Putamen (tissue), 1 donor: Measurements from ENCODE around the gene OBI1.
"Not testable (repeated sequence)": the region's sequence is repeated elsewhere in the genome, so short reads cannot be mapped to it uniquely, and the experiment has no call there.

Experiments used
- DNase-seq: peaks from one replicate; pipeline ENCODE4 v3.0.0-alpha.2; 2016; ENCODE audit warnings: low spot score

OBI1 gene

DNA sequence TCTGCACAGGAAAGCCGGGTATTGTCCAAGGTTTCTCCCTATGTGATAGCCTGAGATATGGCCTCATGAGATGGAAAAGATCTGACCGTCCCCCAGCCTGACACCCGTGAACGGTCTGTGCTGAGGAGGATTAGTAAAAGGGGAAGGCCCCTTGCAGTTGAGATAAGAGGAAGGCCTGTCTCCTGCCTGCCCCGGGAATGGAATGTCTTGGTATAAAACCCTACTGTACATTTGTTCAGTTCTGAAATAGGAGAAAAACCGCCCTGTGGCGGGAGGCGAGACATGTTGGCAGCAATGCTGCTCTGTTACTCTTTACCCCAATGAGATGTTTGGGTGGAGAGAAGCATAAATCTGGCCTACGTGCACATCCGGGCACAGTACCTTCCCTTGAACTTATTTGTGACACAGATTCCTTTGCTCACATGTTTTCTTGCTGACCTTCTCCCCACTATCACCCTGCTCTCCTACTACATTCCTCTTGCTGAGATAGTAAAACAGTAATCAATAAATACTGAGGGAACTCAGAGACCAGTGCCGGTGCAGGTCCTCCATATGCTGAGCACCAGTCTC, 11.8 kb downstream of the OBI1 start:
- not testable (repeated sequence) for DNase-seq

DNA sequence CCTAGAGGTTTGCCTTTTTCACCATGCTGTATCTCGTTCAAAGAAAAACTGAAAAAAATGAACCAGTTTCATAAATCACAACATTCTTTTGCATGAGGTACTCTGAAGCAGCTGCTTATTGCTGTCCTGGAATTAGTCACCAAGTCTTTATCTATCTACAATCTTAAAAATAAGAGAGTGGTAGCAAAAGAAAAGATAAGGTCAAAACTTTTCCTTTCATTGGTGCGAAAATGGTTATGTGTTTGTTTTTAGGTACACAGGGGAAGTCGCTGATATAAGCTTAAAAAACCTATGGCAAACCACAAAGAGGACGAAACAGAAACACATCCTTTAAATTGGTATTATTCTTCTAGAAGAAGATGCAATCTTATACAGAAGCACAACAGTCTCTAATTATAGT, 20.7 kb downstream of the OBI1 start:
- DNase-seq, result no peak

DNA sequence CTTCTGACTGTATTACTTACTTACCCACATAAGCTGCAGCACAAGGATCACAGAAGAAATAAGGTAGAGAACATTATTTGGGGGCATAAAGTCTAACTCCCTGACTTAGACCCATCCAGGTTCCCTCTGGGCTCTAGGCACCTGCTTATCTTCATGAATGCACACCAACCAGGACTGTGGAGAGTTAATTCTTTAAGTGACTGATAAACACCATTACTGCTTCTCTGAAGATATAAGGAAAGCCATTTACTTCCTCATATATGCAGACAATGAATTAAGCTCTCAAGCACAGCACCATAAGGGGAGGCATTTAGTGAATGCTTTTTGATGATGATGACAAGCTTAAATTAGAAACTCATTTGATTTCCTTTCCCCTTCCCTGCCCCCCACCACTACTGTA, 22.5 kb downstream of the OBI1 start:
- DNase-seq, result no peak

DNA sequence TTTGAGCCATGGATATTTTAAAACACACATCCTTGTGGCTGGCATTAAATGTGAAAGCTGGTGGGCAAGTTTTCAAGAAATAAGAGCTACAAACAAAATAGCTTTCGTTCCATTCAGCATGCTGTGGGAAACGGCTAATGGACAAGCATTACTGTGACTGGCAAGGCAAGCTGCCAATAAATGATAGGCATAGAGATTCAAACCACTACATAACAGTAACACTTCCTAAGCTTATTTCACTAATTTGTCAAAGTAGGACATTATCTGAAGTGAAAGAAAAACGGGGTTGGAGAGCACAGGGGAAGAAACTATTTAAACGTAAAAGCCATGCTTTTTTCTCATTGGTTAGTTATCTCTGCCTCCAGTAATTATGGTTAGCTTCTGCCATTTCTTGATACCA, 26.0 kb downstream of the OBI1 start:
- no peak for DNase-seq

DNA sequence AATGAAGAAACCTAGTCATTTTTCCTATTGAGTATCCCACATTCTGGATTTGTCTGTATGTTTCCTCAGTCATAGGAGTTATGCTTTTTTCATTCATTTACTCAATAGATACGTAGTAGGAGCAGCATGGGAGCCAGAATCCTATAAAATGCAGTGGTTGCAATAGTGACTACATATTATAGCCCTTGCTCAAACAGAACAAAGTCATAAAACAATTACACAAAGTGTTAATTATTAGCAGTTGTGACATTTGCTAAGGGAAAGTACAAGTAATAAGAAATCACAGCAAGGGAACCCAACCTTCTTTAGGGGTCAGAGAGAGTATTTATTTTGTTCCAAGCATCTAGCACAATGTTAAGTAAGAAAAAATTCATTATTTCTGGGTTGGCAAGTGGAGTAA, 27.9 kb downstream of the OBI1 start:
- DNase-seq, result no peak

DNA sequence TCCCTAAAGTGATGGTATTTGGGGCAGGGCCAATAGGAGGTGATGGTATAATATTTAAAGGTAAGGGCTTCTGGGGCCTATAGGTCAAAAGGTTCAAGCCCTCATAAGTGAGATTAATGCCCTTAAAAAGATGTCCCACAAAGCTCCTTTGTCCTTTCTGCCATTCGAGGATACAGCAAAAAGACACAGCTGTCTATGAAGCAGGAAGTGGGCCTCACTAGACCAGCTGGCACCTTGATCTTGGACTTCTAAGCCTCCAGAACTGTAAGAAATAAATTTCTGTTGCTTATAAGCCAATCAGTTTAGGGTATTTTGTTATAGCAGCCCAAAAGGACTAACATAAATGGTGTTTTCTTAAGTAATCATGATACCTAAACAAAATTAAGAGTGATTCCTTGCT, 28.4 kb downstream of the OBI1 start:
- no peak for DNase-seq

DNA sequence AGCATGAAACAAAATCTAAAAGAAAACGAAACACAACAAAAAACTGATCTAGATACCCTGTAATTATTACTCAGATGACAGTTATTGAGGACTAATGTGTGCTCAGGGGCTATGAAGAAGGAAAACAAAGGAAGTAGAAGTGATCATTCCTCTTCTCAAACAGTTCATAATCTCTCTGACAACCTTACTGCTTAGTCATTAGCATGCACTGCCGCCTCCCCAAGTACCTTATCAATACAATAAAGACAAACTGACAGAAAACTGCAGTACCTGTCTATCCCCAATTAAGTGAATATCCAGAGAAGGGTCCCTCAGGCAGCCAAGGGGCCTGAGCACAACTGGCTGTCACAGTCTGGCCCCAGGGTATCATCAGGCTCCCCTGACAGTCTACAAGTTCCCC, 33.6 kb downstream of the OBI1 start:
- no peak for DNase-seq

DNA sequence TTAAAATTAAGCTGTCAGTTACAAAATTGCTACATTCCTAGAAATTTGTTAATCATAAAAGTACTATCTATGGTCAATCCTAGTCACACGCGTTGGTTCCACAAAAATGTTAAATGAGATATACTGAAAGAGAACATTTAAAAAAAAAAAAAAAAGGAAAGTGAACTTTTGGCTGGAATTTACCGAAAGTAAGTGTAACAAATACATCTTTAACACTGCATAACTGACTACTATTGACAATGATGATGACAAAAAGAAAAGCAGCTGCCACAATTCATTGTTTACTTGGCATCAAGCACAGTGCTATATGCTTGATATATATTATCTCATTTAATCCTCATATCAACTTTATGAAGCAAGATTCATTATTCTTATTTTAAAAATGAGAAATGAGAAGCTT, 35.8 kb downstream of the OBI1 start:
- no peak for DNase-seq

DNA sequence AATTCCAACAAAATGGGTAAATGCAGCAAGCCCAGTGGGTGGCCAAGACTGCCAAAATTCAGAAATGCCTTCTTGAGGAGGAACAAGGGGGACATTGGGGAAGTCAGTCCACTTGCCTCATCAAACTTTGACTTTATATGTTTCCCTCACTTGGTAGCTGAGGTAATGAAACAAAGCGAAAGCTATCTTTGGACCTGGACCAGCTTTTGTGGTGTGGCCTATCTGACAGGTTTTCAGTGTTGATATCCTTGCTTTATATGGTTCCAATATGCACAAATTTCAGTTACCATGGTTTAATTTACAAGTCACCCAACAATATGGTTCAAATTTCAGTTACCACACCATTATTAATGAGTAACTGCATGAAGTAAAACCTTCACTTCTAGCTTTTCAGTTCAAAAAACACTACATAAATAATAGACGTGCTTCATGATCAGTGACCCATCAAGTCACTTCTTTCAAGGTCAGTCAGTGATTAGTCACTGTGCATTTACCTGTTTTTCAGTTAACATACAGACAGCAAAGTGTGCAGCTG, 38.0 kb downstream of the OBI1 start:
- no peak for DNase-seq

DNA sequence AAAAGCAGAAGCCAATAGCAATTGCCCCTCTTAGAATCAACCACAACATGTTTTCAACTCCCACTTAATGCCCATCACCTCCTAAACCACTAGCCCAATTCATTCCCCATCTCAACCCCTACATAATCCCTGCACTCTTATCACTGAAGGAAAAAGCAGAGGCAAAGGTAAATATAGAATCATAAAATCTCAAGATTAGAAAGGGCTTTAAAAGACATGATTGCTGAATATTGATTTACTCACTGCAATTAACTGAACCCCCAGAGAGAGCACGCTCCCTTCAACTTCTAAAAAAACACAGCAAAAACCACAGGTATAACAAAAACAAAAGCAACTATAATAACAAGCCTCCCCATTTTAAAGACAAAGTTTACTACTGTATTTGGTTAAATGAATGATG, 40.5 kb downstream of the OBI1 start:
- DNase-seq, result no peak

DNA sequence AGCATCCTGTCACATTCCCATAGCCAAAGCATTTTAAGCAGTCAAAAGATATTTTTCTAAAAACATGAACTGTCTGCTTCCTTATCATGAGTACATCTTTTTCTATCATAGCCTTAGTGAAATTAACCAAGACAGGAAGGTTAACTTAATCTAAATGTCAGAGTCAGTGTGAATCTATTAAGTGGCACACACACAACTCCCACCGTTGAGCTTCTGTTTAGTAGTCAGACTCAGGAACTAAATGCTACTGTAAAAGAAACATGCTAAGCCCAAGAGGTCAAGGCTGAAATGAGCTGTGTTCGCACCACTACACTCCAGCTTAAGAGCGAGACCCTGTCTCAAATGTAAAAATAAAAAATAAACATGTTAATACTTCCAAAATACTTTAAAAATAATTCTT, 47.9 kb downstream of the OBI1 start:
- no peak for DNase-seq

DNA sequence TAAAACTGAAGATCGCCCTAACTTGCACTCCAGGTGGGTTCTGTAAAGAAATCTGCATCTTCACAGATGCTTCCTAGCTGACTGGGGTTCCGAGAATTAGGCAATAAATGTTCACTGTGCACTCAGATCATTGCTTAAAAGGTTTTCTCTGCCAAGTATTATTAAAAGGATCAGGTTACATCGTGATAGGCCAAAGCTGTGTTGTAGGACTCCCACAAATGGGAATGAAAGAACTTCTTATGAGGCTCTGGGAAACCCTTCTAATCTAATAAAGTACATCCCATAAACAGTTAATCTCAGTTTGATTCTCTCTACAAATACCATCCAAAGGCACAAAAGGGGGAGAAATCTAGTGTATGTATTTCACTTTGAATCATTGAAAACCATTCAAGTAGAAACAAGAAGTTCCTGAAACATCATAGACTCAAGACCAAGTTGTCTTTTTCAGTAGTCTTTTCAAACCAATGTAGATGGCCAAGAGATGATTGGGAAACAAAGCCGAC, 48.5 kb downstream of the OBI1 start:
- DNase-seq, result no peak

DNA sequence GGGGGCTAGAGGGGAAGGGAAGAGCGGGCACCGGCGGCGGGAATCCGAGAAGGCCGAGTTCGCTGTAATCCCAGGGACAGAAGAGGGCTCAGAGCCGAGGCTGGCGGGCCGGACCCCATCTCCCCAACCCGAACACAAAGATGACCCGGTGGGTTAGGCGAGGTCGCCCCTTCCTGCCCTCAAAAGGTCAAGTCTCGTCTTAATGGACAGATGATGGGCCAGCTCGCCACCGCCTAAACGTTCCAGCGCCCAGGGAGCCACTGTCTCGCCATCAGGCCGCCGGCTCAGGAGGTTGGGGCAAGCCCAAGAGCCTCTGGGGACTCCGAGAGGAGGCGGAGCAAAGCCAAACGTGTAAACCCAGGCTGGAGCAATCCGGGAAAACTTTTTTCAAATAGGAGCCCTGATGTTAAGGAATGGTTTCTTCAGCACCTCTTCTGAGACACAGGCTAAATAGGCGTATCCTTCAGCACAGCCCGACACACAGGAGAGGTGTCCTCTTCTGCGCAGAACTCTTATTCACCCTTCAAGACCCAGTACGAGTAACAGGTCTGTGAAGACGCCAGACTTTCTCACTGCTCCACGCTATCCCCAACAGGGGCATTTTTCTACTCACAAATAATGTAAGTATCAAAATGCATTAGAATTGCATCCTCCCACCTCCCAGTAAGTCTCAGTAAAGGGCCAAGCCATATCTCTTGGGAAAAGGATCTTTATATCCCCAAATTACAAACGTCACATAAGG, 49.3 kb downstream of the OBI1 start:
- no peak for DNase-seq

DNA sequence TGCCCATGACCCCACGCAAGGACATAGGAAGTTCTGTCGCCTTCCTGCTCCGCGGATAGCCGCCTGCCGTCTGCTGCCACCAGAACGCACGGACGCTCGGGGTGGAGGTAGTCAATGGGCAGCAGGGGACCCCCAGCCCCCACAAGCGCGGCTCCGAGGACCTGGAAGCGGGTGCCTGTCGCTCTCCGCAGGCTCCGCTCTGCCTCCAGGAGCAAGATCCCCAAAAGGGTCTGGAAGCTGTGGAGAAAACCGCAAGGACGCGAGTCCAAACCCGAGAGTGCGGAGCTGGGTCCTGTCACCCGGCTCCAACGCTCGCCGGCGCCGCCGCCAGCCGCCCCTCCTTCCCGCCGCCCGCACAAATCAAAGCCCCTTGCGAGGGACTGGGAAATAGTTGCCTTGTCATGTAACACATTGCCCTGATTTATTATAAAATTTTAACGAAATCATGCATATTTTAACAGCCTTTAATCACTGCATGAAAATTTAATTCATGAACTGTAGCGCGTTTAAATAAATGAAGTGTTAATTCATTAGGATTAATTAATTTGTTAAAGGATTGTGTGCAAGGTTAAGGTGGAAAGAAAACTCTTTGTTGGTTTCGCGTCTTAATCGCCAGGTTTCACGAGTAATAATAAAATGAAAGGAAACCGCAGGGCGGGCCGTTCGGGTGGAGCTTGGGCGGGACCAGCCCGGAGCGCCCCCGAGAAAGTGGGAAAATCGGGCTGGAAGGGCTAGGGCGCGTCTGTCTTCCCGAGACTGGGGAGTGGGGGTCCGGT, 50.1 kb downstream of the OBI1 start:
- no peak for DNase-seq

DNA sequence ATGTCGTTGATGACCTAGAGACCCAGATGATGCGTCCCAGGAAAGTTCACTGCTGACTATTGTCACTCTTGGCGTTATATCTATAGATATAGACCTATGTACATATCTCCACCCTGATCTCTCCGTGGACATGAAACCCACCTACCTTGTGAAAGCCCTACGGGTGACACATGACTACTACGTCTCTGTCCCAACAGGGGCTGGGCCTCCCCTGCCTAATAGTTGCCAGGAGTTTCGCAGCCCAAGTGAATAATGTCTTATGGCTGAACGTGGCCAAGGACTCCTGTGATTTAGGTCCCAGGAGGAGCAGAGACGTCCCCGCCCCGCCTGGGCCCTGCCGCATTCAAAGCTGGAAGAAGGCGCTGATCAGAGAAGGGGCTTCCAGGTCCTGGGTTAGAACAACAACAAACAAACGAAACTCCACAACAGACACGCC, 50.7 kb downstream of the OBI1 start:
- no peak for DNase-seq

DNA sequence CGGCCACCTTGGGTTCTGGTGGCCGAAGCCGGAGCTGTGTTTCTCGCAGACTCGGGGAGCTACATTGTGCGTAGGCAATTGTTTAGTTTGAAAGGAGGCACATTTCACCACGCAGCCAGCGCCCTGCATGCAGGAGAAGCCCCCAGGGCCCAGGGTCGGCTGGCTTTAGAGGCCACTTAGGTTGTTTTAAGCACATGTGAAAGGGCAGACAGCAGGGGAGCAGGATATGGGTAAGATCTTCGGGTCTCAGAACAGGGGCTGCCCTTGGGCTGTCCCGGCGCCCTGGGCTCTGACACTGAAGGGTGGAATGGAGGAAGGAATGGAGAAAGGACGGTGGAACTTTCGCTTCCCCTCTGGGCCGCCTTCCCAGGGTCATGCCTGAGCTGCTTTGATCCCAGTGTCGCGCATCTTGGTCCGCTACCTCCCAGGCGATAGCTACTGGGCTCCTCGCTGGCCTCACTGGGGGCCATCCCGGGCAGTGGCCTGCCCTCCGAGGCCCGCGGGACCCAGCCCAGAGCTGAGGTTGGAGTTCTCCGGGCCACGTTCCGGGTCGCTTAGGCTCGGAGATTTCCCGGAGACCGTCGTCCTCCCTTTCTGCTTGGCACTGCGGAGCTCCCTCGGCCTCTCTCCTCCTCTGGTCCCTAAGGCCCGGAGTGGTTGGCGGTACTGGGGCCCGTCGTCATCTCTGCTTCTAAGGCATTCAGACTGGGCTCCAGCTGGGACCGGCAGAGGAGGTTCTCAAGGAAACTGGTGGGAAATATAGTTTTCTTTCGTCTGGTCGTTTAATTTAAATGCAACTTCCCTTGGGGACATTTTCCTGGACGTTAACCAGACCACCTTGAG, 51.3 kb downstream of the OBI1 start:
- no peak for DNase-seq

DNA sequence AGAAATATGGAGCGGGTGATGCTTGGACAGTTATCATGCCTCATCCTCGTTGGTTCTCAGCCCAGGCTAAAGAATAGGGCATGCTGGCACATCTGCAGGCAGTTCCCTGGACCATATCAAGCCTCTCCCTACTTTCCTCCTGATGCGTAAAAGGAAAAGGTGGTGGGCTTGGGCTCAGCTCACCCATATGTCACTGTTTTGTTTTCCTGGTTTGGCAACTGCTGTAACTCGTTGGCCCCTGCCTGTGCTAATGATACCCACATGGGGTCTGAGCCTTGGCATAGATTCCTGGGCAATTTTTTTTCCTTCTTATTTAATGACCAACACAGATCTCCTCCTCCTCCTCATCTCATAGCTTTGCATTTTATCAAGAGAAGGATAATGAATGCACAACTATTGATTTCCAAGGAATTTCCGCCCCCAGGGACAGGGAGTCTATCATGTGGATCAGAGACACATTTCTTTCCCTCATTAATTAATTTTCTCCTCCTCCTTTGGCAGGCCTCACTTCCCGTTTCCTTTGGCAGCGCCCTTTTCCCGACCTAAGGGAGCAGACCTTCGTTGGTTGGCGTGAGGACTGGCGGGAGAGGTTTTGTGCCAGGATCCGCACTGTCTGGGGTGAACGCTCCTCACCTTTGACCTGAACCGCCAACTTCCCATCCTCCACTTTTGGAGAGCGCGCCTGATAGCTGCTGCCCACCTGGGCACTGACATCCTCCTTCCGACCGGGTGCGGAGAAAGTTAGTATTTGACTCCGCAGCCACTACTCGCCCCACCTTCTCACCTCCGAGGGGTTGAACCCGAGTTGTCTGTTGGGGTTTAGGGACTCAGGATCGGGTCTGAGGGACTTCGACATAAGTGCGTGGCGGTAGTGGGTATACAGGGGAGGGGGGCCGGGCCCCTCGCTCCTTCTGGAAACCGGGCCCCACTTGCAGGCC, 52.2 kb downstream of the OBI1 start:
- DNase-seq, result no peak

DNA sequence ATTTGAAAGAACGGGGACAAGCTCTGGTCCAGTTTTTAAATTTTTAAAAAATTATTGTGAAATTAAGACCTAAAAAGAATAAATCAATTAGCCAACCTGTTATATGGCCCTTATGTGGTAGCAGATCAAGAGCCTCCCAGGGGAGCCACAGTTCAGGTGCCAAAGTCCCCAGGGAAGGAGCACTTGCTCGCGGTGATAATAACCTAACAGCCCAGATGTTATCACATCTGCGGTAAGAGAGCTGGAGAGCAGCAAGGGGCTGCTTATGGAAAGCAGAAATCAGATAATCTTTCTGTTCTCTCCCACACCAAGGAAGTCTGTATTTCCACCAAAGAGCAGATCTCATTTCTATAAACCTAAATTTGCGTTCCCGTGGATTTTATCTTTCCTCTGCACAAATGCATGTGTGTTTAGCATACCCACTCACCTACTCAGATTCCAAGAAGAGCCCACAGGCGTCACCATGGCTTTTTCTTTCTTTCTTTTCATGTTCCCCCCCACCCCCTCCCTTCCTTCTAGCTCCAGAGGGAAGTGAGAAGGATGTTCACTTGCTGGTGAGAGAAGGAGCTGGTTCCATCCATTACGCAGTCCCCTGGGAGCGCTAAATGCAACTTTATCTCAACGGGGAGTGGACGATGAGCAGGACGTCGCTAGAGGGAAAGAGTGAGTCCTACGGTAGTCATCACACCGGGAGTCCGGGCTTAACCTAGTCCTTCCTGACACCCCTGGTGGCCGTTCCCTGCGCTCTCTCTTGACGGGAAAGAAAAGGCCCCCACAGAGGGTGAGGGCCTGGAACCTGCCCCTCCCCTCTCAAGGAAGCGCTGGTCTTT, 54.0 kb downstream of the OBI1 start:
- no peak for DNase-seq

DNA sequence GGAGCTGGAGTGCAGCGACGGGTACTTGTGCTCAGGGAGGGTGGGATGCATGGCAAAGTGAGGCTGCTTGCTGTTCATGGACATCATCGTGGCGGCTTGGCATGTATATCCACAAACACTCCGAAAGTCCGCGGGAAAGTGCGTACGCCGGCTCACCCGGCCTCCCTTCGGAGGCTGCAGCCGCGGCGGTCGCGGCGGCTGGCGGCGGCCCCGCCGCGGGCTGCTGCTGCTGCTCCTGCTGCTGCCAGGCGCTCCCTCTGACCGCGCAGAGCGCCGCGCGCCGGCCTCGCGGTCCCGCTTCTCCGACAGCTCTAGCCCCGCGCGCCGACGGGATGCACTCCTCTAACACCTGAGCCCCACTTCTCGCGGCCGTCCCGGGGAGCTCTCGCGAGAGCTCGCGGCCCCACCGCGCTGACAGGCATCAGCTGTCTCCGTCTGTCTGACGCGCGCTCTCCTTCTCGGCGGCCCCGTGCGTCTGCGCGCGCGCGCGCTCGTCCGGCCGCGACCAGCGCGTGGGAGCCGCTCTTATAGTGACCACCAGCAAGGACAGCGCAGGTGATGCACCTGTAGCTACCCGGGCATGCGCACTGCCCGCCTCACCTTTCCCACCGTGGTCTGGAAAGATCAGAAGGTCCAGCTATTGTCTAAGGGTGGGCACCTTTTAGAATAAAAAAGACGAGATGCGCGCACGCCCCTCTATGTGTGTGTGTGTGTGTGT, 55.6 kb downstream of the OBI1 start, which contains the start of gene POU4F1:
POU4F1 (minus strand) TSS at position 313 of the 718 bp plus-strand sequence; CDS start at position 87, 226 bp downstream.
- DNase-seq, result no peak
